C4-2B (cell line): ENCODE data around the gene FJX1.
"Not testable (repeated sequence)": the region's sequence is repeated elsewhere in the genome, so short reads cannot be mapped to it uniquely, and the experiment has no call there.

ENCODE experiments used
- H3K27ac ChIP-seq: fragments of 450-650 bp; 2 replicates; pipeline ENCODE4 v1.5.1; 2017
- ZFX ChIP-seq: fragments of 450-650 bp; IDR thresholded peaks from 2 replicates; pipeline ENCODE4 v1.6.1; 2017
- TF ChIP-seq, protein P1 (sequence below): fragments of 450-650 bp; conservative IDR thresholded peaks from 2 replicates; pipeline ENCODE4 v1.5.1; 2017; ENCODE audit warnings: mild to moderate bottlenecking

The FJX1 gene

DNA sequence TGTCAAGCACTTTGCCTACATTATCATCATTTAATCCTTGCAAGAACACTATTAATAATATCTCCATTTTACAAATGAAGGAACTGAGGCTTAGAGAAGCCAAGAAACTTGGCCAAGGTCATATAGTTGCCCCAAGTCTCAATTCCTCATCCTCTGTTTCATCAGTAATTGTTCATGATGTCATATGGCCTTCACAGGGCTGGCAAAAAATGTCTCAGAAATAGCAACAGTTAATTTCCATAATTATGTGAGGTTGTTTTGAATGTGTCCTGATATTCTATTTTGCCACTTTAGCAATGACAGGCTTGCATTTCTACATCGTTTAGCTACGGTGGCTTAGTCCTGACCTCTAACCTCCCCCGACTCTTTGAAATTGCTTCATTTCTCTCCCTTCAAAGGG, 23.7 kb downstream of the FJX1 start:
- no peak for TF ChIP-seq ZFX
- TF ChIP-seq, protein P1, sequence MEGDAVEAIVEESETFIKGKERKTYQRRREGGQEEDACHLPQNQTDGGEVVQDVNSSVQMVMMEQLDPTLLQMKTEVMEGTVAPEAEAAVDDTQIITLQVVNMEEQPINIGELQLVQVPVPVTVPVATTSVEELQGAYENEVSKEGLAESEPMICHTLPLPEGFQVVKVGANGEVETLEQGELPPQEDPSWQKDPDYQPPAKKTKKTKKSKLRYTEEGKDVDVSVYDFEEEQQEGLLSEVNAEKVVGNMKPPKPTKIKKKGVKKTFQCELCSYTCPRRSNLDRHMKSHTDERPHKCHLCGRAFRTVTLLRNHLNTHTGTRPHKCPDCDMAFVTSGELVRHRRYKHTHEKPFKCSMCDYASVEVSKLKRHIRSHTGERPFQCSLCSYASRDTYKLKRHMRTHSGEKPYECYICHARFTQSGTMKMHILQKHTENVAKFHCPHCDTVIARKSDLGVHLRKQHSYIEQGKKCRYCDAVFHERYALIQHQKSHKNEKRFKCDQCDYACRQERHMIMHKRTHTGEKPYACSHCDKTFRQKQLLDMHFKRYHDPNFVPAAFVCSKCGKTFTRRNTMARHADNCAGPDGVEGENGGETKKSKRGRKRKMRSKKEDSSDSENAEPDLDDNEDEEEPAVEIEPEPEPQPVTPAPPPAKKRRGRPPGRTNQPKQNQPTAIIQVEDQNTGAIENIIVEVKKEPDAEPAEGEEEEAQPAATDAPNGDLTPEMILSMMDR, result no peak
- no peak overlapping the region for H3K27ac ChIP-seq

DNA sequence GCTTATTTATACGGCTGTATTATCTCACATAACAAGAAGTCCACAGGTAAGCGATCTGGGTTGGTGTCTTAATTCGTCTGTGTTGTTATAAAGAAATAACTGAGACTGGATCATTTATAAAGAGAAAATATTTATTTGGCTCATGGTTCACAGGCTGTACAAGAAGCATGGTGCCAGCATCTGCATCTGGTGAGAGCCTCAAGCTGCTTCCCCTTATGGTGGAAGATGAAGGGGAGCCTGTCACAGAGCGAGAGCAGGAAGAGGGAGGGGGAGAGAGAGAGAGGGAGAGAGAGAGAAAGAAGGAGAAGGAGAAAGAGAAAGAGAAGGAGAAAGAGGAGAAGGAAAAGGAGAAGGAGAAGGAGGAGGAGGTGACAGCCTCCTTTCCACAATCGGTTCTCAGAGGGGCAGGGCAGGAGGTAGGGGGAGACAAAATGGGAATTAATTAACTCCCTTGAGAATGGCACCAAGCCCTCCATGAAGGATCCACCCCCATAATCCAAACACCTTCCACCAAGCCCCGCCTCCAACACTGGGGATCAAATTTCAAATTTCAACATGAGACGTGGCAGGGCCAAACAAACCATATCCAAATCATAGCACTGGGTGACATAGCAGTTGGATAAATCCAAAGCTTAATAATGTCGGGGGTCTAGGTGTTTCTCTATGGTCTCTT, 29.3 kb downstream of the FJX1 start:
- H3K27ac ChIP-seq, result no peak overlapping the region
- TF ChIP-seq, protein P1, result no peak
- TF ChIP-seq ZFX, result no peak

- TF ChIP-seq, protein P1, result no peak
- TF ChIP-seq ZFX, result no peak
- no peak overlapping the region for H3K27ac ChIP-seq
Observed at GRCh38 chr11:35650006-35650405, 31.7 kb downstream of the FJX1 start.

- no peak overlapping the region for H3K27ac ChIP-seq
- no peak for TF ChIP-seq ZFX
- TF ChIP-seq, protein P1, result no peak
Observed at GRCh38 chr11:35650467-35650866, 32.2 kb downstream of the FJX1 start.

DNA sequence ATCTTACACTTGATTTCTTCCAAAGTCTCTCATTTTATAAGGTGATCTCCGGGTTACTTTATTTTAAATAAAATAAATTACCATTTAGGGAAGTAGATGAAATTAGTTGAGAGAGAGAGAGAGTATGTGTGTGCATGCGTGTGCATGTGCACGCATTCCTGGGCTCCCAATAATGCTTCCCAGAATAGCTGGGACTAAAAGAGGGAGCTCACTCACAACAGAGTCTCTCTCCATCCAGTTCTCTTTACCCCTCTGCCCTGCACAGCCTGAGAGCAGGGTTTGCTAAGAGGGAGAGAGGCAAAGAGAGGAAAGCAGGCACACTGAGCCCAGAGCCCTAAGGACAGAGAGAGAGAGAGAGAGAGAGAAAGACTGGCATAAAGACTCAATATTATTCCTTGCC, 33.0 kb downstream of the FJX1 start:
- no peak overlapping the region for H3K27ac ChIP-seq

GRCh38 chr11:35652786-35653185, 34.5 kb downstream of the FJX1 start:
- not testable (repeated sequence) for H3K27ac ChIP-seq

More for the DNA sequence above, 33.0 kb downstream of the FJX1 start:
- TF ChIP-seq, protein P1, result no peak
- no peak for TF ChIP-seq ZFX

- H3K27ac ChIP-seq, result no peak overlapping the region
- TF ChIP-seq, protein P1, result no peak
- no peak for TF ChIP-seq ZFX
Observed at GRCh38 chr11:35654711-35655110, 36.5 kb downstream of the FJX1 start.

GRCh38 chr11:35655254-35655653, 37.0 kb downstream of the FJX1 start:
- H3K27ac ChIP-seq, result no peak overlapping the region
- TF ChIP-seq, protein P1, result no peak
- no peak for TF ChIP-seq ZFX
